SH-SY5Y (cell line): ENCODE data around the gene CDH22.

Experiments used
- GATA2 ChIP-seq: IDR thresholded peaks from 2 replicates; pipeline ENCODE4 v1.6.1; 2011; ENCODE audit warnings: mild to moderate bottlenecking, low read depth, low read length
- GATA3 ChIP-seq: IDR thresholded peaks from 2 replicates; pipeline ENCODE4 v1.6.1; 2011; ENCODE audit warnings: low read depth, mild to moderate bottlenecking, low read length, moderate library complexity

Gene CDH22

DNA sequence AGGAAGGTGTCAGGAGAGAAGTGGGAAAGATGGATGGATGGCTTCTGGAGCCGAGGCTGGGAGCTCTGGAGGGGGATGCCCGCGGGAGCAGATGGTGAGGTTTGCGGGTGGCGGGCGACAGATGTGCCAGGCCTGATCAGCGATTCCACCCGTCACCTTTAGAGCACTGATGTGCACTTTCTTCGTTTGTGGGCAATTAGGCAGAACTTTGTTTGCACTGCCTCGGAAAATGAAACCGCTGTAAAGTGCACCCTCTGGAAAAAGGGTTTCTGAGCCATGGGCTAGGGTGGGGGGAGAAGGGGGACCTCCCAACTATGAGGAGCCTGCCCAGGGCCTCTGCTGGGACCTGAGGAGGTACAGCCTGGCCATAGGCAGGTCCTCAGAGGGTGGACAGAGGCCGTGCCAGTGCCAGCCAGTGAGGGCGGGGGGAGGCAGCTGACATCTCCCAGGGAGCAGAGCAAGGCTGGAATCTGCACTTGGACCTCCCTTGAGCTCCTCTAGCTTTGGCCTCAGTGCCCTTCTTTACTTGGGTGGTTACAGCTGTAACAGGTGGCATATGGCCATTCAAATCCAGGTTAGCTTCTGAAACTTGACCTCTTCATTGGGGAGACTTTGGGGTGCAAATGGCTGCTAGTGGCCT lies 131.4 kb downstream of the CDH22 start:
- no peak for TF ChIP-seq GATA3
- TF ChIP-seq GATA2 = no peak

- TF ChIP-seq GATA2 (no peak), GATA3 (no peak)
These were observed 133.2 kb downstream of the CDH22 start for GRCh38 chr20:46175127-46175494.

- TF ChIP-seq GATA3 = no peak
- TF ChIP-seq GATA2 = no peak
These were observed 133.7 kb downstream of the CDH22 start for GRCh38 chr20:46174469-46175126.

DNA sequence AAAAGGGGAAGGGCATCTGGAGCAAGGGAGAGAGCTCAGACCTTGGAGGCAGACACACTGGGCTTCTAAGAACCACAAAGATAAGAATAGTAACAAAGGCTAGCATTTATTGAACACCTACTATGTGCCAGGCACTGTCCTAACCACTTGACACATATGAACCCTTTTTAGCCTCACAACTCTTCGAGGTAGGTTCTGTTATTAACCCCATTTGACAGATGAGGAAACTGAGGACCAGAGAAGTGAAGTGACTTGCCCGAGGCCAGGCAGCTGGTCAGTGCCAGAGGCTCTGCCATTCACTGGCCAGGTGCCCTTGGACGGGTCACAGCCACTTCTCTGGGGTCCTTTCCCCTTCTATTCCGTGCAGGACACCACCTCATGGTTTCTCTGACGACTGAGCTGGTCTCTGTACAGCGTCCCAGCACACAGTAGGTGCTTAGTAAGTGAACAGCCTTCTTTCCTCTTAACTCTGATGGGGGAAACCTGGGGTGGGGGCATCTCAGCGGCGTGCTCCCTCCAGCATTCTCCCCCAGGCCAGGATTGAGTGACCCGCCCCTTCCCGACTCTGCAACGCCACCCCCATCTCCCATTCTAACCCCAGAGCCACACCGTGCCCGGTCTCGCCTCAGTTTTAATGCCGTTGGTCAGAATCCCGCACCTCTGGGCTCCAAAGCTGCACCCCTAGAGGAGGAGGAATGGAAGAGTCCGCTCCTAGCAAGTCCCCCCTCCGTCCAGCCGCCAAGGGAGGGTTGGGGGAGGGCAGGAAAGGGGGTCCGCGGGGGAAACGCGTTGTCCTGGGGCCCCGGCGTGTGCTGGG lies 134.4 kb downstream of the CDH22 start:
- TF ChIP-seq GATA2 (no peak), GATA3 (no peak)

GRCh38 chr20:46172961-46173536 lies 135.2 kb downstream of the CDH22 start:
- no peak for TF ChIP-seq GATA3

DNA sequence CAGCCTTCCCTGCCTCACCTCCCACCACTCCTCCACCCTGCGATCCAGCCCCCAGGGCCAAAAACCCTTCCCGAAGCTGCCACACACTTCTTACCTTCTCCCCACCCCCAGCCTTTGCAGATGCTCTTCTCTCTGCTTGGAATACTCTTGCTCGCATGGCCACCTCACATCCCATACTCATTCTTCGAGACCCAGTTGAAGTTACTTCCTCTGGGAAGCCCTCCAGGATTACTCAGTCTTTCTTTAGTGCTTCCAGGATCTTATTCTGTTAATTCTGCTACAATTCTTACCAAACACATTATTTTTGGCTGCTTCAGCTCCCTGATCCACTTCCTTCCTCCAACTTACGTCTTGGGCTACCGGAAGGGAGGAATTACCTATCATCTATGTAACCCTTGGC lies 135.8 kb downstream of the CDH22 start:
- TF ChIP-seq GATA2 = no peak
- no peak for TF ChIP-seq GATA3

DNA sequence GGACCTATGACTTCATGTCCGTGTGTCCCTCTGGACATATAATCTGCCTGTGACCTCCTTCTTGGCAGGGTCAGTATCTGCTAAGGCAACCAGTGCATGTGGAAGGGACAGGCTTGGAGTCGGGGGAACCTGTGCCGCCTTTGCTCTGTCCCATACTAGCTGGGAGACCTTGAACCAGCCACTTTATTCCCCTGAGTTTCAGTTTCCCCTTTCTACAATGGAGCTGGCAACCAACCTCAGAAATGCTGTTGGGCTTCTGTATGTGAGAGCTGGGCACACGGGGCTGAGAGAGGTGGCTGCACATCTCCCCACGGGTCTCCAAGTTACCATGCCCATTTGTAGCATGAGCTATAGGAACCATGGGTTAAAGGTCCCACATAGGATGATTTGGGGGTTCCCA lies 136.4 kb downstream of the CDH22 start:
- TF ChIP-seq GATA2 = no peak
- no peak for TF ChIP-seq GATA3

DNA sequence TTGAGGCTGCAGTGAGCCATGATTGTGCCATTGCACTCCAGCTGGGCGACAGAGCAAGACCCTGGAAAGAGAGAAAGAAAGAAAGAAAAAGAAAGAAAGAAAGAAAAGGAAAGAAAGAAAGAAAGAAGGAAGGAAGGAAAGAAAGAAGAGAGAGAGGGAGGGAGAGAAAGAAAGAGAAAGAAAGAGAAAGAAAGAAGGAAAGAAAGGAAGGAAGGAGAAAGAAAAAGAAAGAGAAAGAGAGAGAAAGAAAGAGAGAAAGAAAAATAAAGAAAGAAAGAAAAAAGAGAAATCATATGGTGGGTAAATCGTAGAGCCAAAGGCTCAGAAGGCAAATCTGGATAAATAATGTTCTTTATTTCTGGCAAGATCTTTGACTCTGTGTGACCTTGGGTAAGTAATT lies 136.8 kb downstream of the CDH22 start:
- TF ChIP-seq GATA3 (no peak), GATA2 (no peak)

DNA sequence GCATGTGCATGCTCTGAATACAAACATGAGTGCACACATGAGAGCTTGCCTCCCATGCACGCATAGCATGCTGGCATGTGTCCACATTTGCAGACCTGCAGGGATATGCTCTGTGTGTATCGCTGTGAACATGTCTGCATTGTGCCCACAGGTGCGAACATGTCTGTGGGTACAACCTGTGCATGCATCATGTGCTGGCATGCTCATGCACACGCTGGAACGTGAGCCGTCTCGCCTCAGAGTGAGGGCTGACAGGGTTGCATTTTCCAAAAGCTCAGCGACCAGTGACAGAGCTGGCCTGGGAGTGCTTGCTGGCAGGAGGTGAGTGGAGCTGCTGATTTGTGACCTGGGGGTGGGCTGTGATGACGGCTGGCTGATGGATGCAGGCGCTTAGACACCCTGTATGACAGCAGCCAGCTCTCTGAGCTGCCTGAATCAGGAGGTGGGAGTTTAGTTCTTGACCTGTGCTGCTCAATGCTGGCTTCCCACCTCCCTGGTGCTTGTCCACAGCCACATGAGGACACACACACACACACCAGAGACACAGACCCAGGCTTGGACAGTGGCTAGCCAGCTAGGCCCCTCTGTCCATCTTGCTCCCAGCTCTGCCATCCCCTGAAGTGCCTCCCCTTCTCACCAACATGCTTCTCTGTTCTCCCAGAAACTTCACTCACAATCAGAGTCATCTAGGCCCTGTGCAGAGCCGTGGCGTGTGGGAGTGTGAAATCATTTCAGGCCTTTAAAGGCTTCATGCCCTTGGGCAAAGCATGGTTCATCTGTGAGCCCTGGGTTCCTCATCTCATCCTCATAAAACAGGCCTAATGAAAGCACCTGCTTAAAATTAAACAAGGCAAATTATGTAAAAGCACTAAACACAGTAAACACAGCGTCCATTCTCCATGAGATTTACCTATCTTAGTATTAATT lies 138.8 kb downstream of the CDH22 start:
- peak; percentile 59 for TF ChIP-seq GATA2
- TF ChIP-seq GATA3 = no peak

DNA sequence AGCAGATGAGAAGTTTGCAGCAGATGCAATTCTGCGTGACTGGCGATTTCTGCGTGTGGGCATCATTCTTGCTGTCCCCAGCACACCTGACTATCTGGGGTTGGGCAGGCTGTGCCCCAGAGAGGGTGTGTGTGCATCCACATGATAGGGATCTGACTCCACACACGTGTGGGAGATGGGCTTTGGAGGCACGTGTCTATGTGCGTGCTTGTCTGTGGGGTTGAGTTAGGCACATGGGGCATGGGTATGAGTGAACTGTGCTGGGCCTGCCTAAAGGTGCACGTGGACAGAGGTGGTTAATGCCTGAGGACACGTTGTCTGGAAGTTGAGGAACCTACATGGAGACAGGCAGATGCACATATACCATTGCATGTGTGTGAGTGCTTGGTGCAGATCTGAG lies 139.9 kb downstream of the CDH22 start:
- TF ChIP-seq GATA3 (no peak), GATA2 (no peak)

GRCh38 chr20:46167080-46167479 lies 141.2 kb downstream of the CDH22 start:
- no peak for TF ChIP-seq GATA2
- no peak for TF ChIP-seq GATA3

- TF ChIP-seq GATA2 = no peak
- no peak for TF ChIP-seq GATA3
These were observed 144.0 kb downstream of the CDH22 start for GRCh38 chr20:46164254-46164653.

- TF ChIP-seq GATA2 (no peak), GATA3 (no peak)
These were observed 146.4 kb downstream of the CDH22 start for GRCh38 chr20:46161921-46162320.
